Measurements from ENCODE around the gene CABLES2. TPM values are rescaled to one million over a fixed set of nuclear protein-coding genes. Genes with fewer than 3 reads are reported as not detected.

Gene CABLES2, protein sequence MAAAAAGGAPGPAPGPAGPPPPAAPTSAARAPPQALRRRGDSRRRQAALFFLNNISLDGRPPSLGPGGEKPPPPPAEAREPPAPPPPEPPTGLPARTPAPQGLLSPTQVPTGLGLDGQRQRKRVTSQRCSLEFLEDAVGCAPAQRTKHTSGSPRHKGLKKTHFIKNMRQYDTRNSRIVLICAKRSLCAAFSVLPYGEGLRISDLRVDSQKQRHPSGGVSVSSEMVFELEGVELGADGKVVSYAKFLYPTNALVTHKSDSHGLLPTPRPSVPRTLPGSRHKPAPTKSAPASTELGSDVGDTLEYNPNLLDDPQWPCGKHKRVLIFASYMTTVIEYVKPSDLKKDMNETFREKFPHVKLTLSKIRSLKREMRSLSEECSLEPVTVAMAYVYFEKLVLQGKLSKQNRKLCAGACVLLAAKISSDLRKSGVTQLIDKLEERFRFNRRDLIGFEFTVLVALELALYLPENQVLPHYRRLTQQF
- 4.1 TPM for total RNA-seq
- long read RNA-seq, transcript CABLES2-201 (10 exons, 3,785 nt): major isoform, 9 of 13 reads
- long read RNA-seq, partial matches to known transcripts: 2 of 13 reads
- long read RNA-seq, other reads (novel, unspliced or antisense): 2 of 13 reads

DNA sequence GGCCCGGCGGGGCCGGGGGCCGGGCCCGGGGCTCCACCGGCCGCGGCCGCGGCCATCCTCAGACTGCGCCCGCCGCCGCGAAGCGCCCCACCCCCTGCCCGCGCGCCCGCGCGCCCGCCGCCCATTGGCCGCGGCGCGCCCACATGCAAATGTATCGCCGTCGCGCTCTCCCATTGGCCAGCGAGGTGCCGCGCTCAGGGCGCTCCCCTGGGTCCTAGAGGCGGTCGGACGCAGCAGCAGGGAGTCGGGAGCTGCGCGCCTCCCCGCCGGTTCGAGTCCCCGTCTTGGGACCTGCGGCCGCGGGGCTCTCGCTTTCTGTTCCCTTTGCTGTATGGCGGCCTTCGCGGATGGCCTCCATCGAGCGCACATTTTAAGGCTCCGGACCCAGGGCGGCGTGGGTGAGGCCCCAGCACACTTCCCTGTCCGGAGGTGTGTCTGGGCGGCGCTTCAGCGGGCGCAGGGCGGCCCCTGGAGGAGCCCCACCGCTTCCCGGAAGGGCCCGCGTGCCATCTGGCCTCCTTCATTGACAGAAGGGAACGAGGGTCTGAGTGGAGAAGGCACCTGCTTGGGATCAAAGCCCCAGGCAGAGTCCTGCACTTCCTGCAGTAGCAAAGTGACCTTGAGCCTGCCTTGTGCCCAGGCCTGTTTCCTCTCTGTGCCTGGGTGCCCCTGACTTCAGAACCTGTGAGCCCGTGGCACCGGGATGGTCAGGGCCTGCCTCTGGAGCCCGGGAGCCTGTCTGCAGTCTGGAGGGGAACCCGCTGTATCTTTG lies at the start of gene CABLES2:
TSS of gene CABLES2 (minus strand) at position 65 of the 772 bp plus-strand sequence. CDS start at position 56, 9 bp downstream.
- intact Hi-C loops (cut with DNase I): no loop called here
- Histone ChIP-seq H3K4me3 (peak within 1 kb of the TSS; percentile 59), H3K27ac (peak within 1 kb of the TSS; percentile 11), H3K36me3 (no peaks in the 10 kb centered on the region), H3K27me3 (no peaks in the 10 kb centered on the region), H3K9me3 (no peaks in the 10 kb centered on the region), H3K4me1 (peaks cover 36% of the 10 kb centered on the region)
- TF ChIP-seq, protein P1, sequence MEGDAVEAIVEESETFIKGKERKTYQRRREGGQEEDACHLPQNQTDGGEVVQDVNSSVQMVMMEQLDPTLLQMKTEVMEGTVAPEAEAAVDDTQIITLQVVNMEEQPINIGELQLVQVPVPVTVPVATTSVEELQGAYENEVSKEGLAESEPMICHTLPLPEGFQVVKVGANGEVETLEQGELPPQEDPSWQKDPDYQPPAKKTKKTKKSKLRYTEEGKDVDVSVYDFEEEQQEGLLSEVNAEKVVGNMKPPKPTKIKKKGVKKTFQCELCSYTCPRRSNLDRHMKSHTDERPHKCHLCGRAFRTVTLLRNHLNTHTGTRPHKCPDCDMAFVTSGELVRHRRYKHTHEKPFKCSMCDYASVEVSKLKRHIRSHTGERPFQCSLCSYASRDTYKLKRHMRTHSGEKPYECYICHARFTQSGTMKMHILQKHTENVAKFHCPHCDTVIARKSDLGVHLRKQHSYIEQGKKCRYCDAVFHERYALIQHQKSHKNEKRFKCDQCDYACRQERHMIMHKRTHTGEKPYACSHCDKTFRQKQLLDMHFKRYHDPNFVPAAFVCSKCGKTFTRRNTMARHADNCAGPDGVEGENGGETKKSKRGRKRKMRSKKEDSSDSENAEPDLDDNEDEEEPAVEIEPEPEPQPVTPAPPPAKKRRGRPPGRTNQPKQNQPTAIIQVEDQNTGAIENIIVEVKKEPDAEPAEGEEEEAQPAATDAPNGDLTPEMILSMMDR (IDR thresholded peaks at IDR 0.05): peak; percentile 41
- peak; percentile 93 for ATAC-seq
- peak; percentile 96 for DNase-seq

DNA sequence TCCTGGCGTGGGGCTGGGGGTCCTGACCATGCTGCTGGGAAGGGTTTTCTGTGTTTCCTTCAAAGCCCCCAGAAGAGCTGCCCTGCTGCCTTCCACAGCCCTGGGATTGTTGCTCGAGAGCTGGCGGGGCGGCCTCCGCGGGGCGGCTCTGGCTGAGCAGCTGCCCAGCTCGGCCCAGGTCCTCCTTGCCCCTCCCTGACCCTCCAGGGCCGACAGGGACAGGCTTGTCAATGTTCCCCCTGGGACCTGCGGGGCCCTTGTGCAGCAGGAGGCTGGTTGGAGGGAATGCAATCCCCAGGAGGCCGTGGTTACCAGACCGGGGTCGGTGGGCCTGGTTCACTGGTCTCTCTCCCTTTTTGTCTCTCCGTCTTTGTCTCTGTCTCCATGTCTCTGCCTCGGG lies 48.8 kb upstream of the CABLES2 start:
- H3K4me3 ChIP-seq: no peak overlapping the region
- intact Hi-C loops (cut with DNase I): no loop called here
- H3K9me3 ChIP-seq: no peaks in the 10 kb centered on the region
- ATAC-seq: no peak
- H3K36me3 ChIP-seq: no peaks in the 10 kb centered on the region
- H3K27ac ChIP-seq: no peak overlapping the region
- H3K4me1 ChIP-seq: no peaks in the 10 kb centered on the region
- DNase-seq: no peak
- TF ChIP-seq, protein P1 (IDR thresholded peaks at IDR 0.05): no peak
- H3K27me3 ChIP-seq: peaks cover 64% of the 10 kb centered on the region

DNA sequence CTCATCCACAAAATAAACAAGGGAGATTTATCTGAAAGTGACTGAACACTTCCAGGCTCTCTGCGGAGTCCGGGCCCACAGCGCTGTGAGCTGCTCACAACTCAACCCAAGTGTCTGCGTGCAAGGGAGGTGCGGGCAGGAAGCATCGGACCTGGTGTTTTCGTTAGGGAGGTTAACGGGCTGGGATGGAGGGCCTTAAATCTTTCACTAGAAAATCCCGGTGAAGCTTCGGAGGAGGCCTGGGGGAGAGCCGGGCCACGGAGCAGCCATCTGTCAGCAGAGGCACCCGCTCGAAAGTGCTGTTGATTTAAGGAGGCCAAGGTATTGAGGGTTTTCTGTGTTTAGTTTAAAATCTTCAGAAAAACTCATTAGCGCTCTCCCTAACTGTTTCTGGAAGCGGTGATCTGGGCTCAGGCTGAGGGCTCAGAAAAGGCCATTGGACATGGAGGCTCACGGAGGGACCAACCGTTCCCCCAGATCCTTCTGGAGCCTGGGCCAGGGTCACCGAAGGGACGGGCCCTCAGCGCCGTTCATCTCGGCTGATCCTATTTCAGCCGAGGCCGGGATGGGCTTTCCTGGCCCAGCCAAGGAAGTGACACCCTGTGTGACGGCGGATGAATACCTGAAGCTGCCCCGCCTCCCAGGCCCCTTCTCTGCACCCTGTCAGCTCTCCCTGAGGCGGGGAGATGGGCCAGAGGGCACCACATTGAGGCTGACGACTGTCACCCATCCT lies 48.0 kb upstream of the CABLES2 start:
- ATAC-seq (no peak), DNase-seq (no peak)
- Histone ChIP-seq H3K27ac (no peak overlapping the region), H3K27me3 (peaks cover 63% of the 10 kb centered on the region), H3K36me3 (no peaks in the 10 kb centered on the region), H3K4me3 (no peak overlapping the region), H3K9me3 (no peaks in the 10 kb centered on the region), H3K4me1 (no peaks in the 10 kb centered on the region)
- intact Hi-C loops (cut with DNase I): no loop called here
- TF ChIP-seq, protein P1 (IDR thresholded peaks at IDR 0.05): no peak

DNA sequence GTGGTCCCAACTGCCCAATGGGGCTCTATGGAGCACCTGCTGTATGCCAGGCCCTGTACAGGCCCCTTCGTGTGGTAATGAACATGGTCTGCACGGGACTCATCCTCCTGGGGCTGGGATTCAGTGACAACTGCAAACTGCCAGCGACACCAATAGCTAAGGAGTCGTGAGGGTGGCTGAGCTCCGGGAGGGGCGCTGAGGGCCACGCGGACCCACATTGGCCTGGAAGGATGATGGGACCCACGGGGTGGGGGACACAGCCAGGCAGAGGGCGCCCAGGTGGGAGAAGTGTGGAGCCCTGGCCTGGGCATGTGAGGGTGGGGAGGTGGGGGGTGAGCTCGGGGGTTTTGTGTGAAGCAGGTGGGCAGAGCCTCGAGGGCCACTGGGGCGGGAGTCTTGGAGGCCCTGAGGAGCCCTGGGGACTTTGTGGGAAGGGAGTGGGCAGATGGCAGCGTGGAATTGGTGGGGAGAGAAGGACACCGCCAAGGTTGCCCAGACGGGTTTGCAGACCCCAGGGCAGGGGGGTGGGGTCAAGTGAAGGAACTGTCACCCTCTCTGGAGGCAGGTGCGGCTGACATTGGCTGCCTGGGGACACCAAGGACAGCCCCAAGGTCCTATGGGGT lies 46.2 kb upstream of the CABLES2 start:
- peaks cover 53% of the 10 kb centered on the region for H3K27me3 ChIP-seq
- no peak for ATAC-seq
- no peak for DNase-seq
- H3K9me3 ChIP-seq: no peaks in the 10 kb centered on the region
- TF ChIP-seq, protein P1 (IDR thresholded peaks at IDR 0.05): no peak
- intact Hi-C loops (cut with DNase I): no loop called here
- no peaks in the 10 kb centered on the region for H3K36me3 ChIP-seq
- no peaks in the 10 kb centered on the region for H3K4me1 ChIP-seq
- no peak overlapping the region for H3K4me3 ChIP-seq
- H3K27ac ChIP-seq: no peak overlapping the region
